Measurements from ENCODE around the gene GLTP. TPM values are rescaled to one million over a fixed set of nuclear protein-coding genes. Genes with fewer than 3 reads are reported as not detected.

Gene GLTP
- total RNA-seq, 1 experiment from 2014 or later = 25.8 TPM

- DNase-seq (ENCODE audit: low spot score) (no peak), ATAC-seq (no peak)
- Mint-ChIP-seq H3K4me3 (no peak overlapping the region), H3K36me3 (no peaks in the 10 kb centered on the region), H3K9me3 (no peaks in the 10 kb centered on the region), H3K27ac (no peak overlapping the region), H3K27me3 (ENCODE audit: low read depth) (no peaks in the 10 kb centered on the region), H3K4me1 (no peaks in the 10 kb centered on the region)
- TF ChIP-seq NR1H2 (CRISPR knock-in tag; IDR thresholded peaks at IDR 0.05) = no peak
- TF ChIP-seq ZSCAN18 (CRISPR knock-in tag; IDR thresholded peaks at IDR 0.05) = no peak
- TF ChIP-seq ZNF317 (CRISPR knock-in tag; IDR thresholded peaks at IDR 0.05; ENCODE audit: borderline replicate concordance, low read depth) = peak; percentile 49; the same call in 1 of the 2 replicates
- TF ChIP-seq STAT6 (CRISPR knock-in tag; conservative IDR thresholded peaks at IDR 0.05; ENCODE audit: low read depth) = no peak
- no peak for TF ChIP-seq E2F4 (CRISPR knock-in tag; IDR thresholded peaks at IDR 0.05; ENCODE audit: borderline replicate concordance, low read depth)
- POLR2A ChIA-PET = no interaction called here
- CTCF ChIA-PET = interaction anchor here (1.5 to 1.9 kb wide), 2 partner anchors 31 to 39 kb away, joined by 5 read pairs; no protein-coding TSS in a partner anchor
These were observed 66.4 kb downstream of the GLTP start for GRCh38 chr12:109813810-109814416.

- Mint-ChIP-seq H3K4me3 (no peak overlapping the region), H3K27me3 (ENCODE audit: low read depth) (no peaks in the 10 kb centered on the region), H3K4me1 (no peaks in the 10 kb centered on the region), H3K27ac (no peak overlapping the region), H3K9me3 (no peaks in the 10 kb centered on the region), H3K36me3 (no peaks in the 10 kb centered on the region)
- CTCF ChIA-PET = interaction anchor here (1.1 to 1.7 kb wide), 2 partner anchors 34 kb away, joined by 6 to 8 read pairs; no protein-coding TSS in a partner anchor
- no peak for TF ChIP-seq CTCF (IDR thresholded peaks at IDR 0.05)
- TF ChIP-seq ZNF121 (CRISPR knock-in tag; IDR thresholded peaks at IDR 0.05) = no peak
- TF ChIP-seq NR2C2 (CRISPR knock-in tag; IDR thresholded peaks at IDR 0.05) = no peak
- TF ChIP-seq TEAD1 (CRISPR knock-in tag; IDR thresholded peaks at IDR 0.05) = no peak
- TF ChIP-seq ZNF423 (CRISPR knock-in tag; IDR thresholded peaks at IDR 0.05) = no peak
- ATAC-seq (peak; percentile 38; the same call in 1 of the 2 replicates), DNase-seq (ENCODE audit: low spot score) (no peak)
- POLR2A ChIA-PET = no interaction called here
These were observed 68.7 kb downstream of the GLTP start for GRCh38 chr12:109811624-109811995.

- POLR2A ChIA-PET = no interaction called here
- ATAC-seq = no peak
These were observed 69.3 kb downstream of the GLTP start for GRCh38 chr12:109810954-109811623.

More at GRCh38 chr12:109810954-109811623, 69.3 kb downstream of the GLTP start:
- H3K9me3 Mint-ChIP-seq = no peaks in the 10 kb centered on the region
- no peak overlapping the region for H3K27ac Mint-ChIP-seq
- TF ChIP-seq RELA (CRISPR knock-in tag; IDR thresholded peaks at IDR 0.05; ENCODE audit: borderline replicate concordance) (no peak), ETV6 (CRISPR knock-in tag; IDR thresholded peaks at IDR 0.05) (no peak), NFE2L1 (CRISPR knock-in tag; IDR thresholded peaks at IDR 0.05) (no peak), ZNF317 (CRISPR knock-in tag; IDR thresholded peaks at IDR 0.05; ENCODE audit: borderline replicate concordance, low read depth) (no peak), ERG (CRISPR knock-in tag; IDR thresholded peaks at IDR 0.05) (no peak)
- H3K4me3 Mint-ChIP-seq = no peak overlapping the region
- H3K27me3 Mint-ChIP-seq (ENCODE audit: low read depth) = no peaks in the 10 kb centered on the region
- DNase-seq (ENCODE audit: low spot score) = no peak
- H3K36me3 Mint-ChIP-seq = no peaks in the 10 kb centered on the region
- no peaks in the 10 kb centered on the region for H3K4me1 Mint-ChIP-seq
- CTCF ChIA-PET = interaction anchor here (1.2 to 1.7 kb wide), 2 partner anchors 34 to 43 kb away, joined by 6 to 9 read pairs; no protein-coding TSS in a partner anchor

Data from WTC11 (cell line).